ENCODE measurements around the gene TIAM2.
A peak's percentile ranks its signal among the peaks of the same experiment; 100 is the strongest.

TIAM2 gene

GRCh38 chr6:155026706-155027045 lies 31.6 kb downstream of the TIAM2 start:
- DNase-seq: no peak

DNA sequence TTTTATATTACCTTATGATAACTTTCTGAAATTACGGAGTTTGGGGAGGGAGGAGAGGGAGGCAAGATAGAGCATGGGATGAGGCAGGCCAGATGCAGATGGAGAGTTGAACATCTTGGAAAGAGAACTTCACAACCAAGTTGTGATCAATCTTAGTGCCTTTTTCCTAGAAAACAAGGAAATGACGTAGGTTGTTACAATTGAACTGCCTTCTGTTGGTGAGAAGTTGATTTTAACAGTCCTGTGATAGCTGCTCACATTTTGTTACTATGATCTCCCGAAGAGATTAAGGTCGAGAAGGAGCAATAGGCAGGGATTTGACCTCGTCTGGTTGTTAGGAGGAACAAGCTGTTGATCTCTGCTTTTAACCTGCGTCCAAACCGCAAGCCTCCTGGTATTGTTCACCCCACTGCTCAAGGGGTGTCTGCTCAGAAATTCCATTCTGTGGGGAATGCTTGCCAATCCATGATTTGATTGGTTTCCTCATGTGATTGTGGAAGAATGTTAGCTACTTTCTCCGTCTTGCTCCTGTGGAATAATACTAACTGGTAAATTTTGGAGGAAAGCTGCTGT lies 35.1 kb downstream of the TIAM2 start:
- DNase-seq: no peak

GRCh38 chr6:155031091-155031490 lies 36.0 kb downstream of the TIAM2 start:
- no peak for DNase-seq

DNA sequence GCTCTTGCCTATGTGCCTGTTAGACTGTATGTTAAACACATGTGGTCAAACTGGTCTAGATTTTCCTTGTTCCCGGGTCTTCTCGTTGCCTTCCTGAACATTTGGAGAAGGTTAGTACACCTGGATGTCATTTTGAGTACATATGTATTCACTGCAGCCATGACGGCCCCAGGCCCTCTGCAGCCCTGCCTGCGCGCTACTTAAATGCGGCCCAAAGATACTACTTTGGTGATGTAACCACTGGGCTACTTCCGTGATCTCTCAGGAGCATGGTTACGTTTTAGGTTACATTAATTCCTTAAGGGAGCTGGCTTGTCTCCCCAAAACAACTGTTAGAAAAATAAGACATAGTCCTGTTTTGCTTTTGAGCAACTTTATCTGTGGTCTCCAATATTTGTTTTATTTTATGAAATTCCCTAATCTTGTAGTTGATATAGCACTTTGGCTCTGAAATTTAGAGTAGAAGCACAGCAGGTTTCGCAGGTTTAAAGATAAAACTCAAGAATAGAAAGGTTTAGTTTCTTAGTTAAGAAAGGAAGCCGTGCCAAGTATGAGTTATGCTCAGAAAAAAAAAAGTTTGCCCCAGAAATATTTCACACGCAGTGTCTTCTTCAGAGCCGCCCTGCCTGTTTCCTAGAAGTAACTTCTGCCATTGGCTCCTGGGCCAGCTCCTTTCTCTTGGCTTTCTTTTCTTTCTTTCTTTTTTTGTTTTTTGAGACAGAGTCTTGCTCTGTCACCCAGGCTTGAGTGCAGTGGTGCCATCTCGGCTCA lies 38.1 kb downstream of the TIAM2 start:
- no peak for DNase-seq

GRCh38 chr6:155036907-155037306 lies 41.8 kb downstream of the TIAM2 start:
- no peak for DNase-seq

- DNase-seq: no peak
These were observed 43.0 kb downstream of the TIAM2 start for GRCh38 chr6:155038104-155038503.

DNA sequence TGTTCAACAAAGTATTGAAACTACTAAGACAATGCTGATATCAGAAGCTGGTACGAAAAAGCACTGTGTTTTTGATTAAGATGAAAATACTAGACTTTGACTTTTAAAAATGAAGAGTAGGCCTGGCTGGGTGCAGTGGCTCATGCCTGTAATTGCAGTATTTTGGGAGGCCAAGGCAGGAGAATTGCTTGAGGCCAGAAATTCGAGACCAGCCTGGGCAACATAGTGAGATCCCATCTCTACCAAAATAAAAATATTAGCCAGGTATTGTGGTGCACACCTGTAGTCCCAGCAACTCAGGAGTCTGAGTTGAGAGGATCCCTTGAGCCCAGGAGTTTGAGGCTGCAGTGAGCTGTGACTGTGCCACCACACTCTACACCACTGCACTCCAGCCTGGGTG lies 43.4 kb downstream of the TIAM2 start:
- DNase-seq: no peak

GRCh38 chr6:155039618-155040017 lies 44.5 kb downstream of the TIAM2 start:
- DNase-seq: no peak

GRCh38 chr6:155040154-155040553 lies 45.0 kb downstream of the TIAM2 start:
- peak in 1 of 2 experiments; percentile 26 for DNase-seq

DNA sequence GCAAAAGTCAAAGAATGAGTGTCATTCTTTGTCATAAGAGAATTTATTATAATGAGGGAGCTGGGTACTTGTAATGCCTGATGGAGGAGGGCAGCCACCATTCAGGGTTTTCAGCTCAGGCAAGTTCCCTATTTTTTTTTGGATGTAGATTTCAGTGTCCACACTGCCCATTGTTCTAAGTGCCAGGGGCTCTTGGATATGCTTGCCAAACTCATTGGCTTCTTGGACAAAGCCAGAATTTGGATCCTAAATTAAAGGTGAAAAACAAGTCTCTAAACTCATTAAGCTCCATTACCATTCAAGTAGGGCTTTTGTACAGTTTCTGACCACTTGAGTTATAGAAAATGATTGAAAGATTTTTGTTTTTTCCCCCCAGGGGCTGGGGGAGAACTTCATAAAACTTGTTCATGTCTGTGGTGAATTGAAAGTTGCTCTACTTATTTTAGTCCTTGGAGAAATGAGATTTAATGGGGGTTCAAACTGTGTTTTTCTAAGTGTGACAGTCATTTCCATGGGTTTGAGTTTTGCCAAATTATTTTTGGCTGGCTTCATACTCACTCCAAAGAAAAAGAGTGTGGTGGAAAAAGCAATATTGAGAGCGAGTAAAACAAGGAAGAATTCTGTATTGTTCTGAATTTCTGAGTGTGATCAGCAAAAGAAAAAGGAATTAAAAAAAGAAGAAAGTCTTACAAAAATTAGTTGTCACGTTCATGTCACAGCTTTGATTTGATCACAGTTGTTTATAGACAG lies 46.0 kb downstream of the TIAM2 start:
- peak in 1 of 2 experiments; percentile 11 for DNase-seq

GRCh38 chr6:155041741-155042279 lies 46.7 kb downstream of the TIAM2 start:
- peak in 1 of 2 experiments; percentile 39 for DNase-seq

DNA sequence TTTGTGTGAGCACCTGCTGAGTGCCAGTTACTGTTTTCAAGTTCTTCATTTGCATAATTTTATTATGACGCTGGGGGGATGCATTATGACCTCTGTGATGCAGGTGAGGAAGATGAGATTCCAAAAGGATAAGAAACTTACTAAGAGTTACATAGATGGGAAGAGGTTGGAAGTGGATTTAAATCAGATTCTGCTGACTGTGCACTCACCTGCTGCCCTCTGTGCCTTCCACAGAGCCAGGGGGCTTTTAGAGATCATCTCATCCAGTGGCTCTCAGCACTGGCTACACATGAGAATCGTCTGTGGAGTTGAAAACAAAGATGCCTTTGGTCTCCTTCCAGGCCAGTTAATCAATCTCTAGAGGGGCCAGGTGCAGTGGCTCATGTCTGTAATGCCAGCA lies 47.9 kb downstream of the TIAM2 start:
- no peak for DNase-seq

- DNase-seq: no peak
These were observed 50.7 kb downstream of the TIAM2 start for GRCh38 chr6:155045561-155046404.

DNA sequence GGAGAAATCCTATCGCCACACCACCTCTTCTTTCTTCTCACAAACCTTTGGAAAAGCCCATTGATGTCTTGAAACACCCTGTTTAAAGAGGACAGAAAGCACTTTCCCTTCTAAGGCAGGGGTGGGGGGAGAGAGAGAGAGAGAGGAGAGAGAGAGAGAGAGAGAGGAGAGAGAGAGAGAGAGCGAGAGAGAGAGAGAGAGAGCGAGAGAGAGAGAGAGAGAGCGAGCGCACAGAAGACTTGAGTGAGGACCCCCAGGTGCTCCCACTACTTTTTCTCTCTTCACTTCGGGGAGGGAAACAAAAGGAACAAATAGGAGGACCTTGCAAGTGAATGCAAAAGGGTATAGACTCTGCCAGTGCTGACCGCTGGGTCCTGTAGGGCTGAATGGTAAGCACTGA lies 52.4 kb downstream of the TIAM2 start:
- no peak for DNase-seq

GRCh38 chr6:155050311-155050710 lies 55.2 kb downstream of the TIAM2 start:
- no peak for DNase-seq

DNA sequence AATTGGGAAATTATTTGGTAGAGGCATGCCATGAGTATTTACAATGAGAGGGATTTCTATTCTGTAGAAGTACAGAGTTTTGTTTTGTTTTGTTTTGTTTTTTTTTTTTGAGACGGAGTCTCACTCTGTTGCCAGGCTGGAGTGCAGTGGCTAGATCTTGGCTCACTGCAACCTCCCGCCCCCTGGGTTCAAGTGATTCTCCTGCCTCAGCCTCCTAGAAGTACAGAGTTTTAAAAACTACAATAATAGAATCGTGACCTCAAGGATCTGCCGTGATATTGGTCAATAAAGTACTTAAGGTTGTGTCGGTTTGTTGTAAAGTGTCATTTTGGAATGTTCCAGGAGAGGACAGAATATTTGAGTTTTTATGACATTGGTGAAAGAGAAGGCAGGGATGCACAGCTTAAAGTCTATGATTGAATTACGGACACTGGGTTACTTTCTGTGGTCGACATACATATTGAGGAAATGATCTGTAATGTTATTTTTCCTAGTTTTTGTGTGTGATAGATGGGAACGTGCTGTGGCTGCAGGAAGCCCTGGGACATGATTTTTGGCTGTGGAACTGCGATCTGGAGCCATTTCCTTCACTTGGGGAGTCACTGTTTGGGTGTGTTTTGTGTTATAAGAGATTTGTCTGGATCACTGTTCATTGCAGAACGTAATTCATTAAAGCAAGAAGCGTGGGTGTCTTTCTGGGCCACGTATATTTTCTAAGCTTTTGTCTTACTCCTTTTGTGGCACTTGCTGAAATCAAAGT lies 59.6 kb downstream of the TIAM2 start:
- no peak for DNase-seq

DNA sequence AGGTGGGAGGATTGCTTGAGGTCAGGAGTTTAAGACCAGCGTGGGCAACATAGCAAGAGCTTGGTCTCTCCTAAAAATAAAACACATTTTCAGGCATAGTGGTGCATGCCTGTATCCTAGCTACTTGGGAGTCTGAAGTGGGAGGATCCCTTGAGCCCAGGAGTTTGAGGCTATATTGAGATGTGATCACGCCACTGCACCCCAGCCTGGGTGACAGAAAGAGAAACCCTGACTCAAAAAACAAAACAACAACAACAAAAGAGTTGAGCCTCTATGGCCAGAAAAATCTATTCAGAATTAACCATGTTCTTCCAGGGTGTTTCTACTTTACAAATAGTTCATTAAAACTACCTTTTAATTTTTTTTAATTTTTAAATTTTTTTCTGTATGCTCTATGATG lies 60.6 kb downstream of the TIAM2 start:
- DNase-seq: no peak

DNA sequence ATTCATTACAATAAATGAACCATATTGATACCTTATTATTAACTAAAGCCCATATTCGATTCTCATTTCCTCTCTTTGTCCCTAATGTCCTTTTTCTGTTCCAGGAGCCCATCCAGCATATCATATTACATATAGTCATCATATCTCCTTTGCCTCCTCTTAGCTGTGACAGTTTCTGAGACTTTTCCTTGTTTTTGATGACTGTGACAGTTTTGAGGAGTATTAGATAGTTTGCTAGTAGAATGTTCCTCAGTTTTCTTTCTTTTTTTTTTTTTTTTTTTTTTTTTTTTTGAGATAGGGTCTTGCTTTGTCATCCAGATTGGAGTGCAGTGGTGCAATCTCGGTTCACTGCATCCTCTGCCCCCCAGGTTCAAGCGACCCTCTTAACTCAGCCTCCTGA lies 61.6 kb downstream of the TIAM2 start:
- DNase-seq: no peak

- no peak for DNase-seq
These were observed 66.3 kb downstream of the TIAM2 start for GRCh38 chr6:155061381-155061780.

GRCh38 chr6:155062866-155063341 lies 67.8 kb downstream of the TIAM2 start:
- DNase-seq: no peak

DNA sequence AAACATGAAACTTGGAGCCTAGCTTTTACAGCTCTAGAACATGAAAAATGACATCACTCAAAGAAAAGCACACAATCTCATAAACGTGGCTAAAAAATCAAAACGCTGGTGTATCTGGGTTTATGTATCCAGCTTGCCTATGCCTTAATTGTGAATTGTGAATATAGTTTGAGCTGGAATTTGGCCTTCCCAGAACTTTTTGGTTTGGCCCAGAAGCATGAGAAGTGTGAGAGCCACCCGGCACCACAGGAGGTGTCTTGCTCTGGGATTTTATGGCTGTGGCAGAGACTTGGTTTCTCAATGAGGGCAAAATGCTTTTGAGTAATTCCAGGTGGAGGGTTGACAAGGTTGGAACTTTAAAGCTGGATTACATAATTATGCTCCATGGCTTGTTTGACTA lies 69.2 kb downstream of the TIAM2 start:
- no peak for DNase-seq

DNA sequence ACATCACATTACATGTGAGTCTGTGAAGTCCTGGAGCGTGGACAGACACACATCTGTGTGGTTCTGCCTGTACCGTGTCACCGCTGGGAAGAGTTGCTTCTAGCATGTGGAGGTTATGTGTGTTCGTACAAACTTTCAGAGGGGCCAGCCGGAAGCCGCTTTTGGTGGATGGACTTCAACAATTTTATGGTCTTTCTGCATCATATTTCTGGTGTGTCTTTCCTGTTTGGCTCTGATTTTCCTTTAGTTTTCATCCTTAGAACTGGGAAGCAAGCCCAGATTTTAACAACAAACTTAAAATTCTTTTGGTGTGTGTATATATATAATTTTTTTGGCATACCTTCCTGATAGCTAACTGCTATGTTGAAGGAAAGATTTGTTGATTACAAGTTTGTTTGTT lies 71.2 kb downstream of the TIAM2 start:
- DNase-seq: no peak

Measured in NCI-H446 (cell line).